ENCODE measurements around the gene DOCK6.
A peak's percentile ranks its signal among the peaks of the same experiment; 100 is the strongest.

Gene DOCK6

GRCh38 chr19:11261971-11262839 is at the start of gene DOCK6:
Gene DOCK6, minus strand, starts transcription at chr19:11262524. Its CDS starts 84 bp downstream, at chr19:11262440.
- no peak for DNase-seq

GRCh38 chr19:11306337-11306736 is 44.0 kb upstream of the DOCK6 start:
- no peak for DNase-seq

DNA sequence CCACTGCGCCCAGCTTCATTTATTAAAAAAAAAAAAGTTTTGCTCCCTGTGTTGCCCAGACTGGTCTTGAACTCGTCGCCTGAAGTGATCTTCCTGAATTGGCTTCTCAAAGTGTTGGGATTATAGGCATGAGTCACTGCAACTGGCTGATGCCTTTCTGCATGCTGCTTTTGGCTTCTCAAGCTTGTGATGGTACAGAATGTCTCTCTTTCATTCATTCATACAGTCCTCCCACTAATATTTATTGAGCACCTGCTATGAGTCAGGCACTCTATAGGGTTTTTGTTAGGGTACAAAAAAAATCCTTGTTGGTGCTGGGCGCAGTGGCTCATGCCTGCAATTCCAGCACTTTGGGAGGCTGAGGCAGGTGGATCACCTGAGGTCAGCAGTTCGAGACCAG is 42.6 kb upstream of the DOCK6 start:
- no peak for DNase-seq

DNA sequence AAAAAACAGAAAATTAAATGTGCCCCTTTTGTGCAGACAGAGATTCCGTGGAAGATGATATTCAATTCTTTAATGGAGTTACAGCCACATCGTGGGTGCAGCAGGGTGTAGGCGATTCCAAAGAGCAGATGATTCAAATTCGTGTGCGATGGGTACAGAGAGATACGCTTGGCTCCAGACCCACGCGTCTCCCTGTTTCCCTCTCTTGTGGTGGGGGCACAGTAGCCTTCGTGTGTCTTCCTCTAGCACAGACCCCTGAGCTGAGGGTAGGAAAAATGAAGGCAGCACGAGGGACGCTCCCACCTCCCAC is 38.4 kb upstream of the DOCK6 start:
- no peak for DNase-seq

- DNase-seq, result no peak
Observed at GRCh38 chr19:11299946-11300810, 37.9 kb upstream of the DOCK6 start.

DNA sequence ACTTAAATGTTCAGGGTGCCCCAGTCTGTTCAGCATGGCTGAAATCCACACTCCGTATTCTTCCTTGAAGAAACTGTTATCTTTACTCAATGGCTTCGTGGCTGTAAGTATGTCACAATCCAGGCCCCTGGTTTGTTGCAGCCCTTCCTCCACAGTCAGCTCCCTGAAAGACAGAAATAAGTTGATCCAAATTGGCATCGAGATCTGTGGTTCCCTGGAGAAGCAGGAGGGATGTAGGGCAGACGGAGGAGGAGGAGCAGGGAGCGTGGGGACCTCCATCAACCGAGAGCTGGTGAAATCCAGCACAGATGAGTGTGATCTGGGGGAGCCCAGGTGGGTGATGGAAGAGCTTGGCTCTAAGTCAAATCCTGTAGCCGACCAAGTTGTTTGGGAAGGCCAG is 33.9 kb upstream of the DOCK6 start:
- no peak for DNase-seq

DNA sequence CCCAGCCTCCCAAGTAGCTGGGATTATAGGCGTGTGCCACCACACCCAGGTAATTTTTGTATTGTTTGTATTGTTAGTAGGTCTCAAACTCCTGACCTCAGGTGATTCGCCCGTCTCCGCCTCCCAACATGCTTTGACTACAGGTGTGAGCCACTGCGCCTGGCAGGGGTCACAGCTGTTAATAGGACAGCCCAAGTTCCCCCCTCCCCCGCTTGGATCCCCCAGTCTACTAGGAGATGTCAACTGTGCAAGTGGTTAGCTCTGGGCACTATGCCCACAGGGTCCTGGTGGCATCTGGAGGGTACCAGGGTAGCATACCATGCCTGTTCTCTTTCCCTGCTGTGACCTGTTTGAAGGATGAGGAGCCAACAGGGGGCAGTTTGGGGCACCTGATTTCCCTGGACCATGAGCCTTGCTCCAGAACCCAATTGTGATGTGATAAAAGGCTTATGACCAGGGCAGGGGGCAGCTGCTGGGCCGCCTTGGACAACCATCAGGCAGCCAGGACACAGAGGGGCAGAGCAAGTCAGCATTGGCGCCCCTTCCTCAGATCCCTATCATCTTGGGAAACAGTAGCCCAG is 33.4 kb upstream of the DOCK6 start, which contains the start of gene TSPAN16:
Gene TSPAN16, plus strand, starts transcription at position 496 of the 581 bp plus-strand sequence. CDS start 138 bp downstream, outside the sequence.
- no peak for DNase-seq

- no peak for DNase-seq
Observed at GRCh38 chr19:11295180-11295579, 32.9 kb upstream of the DOCK6 start.

DNA sequence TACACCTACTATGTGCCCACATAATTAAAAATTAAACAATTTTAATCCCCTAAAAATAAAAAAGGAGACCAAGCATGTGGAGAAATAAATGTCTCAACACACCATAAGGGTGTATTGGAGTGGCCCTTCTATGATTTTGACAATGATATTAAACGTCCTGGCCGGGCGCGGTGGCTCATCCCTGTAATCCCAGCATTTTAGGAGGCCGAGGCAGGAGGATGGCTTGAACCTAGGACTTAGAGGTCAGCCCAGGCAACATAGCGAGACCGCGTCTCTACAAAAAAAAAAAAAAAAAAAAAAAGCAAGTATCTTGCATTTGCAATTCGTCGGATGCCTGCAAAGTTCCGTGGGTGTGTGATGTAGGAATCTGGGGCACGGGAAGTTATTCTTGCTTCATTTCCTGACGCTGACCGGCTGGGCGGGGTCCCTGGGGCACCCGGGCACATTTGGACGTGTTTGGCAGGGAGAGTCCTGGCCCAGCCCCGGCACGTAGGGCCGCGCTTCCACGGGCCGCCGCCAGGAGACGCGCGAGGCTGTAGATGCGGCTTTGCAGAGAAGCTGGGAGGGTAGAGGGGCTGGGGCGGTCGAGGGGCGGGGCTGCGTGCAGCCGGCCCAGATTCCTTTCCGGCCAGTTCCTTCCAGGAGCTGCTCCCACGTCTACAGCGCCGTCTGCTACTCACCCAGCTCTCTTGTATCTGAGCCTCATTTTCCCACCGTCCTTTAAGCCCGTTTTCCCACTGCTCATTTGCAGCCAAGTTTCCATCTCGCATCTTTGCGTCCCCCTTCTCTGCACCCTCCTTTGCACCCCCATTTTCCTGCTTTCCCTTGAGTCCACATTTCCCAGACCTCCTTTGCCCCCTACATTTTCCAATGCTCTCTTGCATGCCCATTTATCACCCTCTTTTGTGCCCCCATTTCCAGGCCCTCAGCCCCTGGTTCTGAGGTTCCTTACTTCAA is 31.4 kb upstream of the DOCK6 start:
- peak; percentile 92 for DNase-seq

DNA sequence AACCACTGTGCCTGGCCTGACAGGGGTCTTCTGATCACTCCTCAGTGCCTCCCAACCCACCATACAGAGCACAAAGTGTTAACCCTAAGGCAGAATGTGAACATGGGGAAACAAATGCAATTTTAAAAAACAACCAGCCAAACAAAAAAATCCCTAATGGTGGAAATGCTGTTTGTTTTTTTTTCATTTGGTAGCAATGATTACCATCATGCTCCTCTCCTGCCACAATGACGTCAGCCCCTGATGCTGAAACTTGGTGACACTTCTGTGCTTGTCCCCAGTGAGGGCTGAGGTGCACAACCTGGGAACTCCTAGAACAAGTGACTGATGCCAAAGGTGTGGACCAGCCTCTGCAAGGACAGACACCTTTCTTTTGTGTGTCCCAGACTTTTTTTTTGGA is 29.7 kb upstream of the DOCK6 start:
- DNase-seq, result no peak

GRCh38 chr19:11291415-11291814 is 29.1 kb upstream of the DOCK6 start:
- DNase-seq, result no peak

- DNase-seq, result no peak
Observed at GRCh38 chr19:11290256-11290655, 27.9 kb upstream of the DOCK6 start.

DNA sequence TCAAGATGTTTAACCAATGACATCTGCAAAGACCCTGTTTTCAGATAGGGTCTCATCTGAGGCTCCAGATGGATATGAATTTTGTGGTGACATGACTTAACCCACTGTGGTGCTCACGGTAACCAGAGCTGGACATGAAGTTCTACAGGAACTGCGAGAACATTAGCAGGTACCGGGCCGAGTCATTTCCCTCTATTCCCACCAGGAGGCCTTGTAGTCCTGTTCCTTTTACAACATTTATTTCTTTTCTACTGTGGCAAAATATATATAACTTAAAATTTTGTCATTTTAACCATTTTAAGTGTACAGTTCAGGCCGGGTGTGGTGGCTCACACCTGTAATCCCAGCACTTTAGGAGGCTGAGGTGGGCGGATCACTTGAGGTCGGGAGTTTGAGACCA is 26.0 kb upstream of the DOCK6 start:
- peak; percentile 16 for DNase-seq

DNA sequence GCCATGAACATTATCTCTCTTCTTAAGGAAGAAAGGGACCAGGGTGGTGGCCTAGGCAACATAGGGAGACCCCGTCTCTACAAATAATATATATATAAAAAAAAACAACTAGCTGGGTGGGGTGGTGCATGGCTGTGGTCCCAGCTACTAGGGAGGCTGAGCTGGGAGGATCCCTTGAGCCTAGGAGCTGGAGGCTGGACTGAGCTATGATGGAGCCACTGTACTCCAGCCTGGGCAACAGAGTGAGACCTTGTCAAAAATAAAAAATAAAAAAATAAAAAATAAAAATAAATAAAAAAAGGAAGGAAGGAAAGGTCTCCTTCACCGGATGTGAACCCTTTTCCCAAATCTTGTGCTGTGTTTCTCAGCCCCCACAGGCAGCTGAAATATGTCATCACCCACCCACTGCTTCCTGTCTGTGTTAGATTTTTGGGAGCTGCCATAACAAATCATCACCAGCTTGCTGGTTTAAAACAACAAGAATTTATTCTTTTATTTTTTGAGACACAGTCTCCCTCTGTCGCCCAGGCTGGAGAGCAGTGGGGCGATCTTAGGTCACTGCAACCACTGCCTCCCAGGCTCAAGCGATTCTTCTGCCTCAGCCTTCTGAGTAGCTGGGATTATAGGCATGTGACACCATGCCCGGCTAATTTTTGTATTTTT is 24.1 kb upstream of the DOCK6 start:
- no peak for DNase-seq

GRCh38 chr19:11284515-11284914 is 22.2 kb upstream of the DOCK6 start:
- DNase-seq, result no peak

DNA sequence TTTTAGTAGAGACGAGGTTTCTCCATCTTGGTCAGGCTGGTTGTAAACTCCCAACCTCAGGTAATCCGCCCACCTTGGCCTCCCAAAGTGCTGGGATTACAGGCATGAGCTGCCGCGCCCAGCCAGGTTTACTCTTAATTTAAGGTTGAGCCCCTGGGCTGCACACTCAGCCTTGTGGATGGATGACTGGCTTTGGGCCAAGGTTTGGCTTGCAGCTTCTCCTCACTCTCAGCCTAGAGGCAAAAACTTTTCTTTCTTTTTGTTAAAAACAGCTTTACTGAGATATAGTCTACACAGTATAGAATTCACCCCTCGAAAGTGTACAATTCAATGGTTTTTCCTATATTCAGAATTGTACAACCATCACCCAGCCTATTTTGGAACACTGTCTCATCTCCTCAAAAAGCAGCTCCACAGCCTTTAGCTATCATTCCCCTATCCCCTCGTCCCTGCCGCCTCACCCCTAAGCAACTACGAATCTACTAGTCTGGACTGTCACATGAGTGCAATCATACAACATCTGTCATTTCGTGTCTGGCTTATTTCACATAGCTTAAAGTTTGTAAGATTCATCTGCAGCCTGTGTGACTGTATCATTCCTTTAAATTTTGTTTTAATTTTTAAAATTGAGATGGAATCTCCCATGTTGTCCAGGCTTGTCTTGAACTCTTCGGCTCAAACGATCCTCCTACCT is 19.2 kb upstream of the DOCK6 start:
- DNase-seq, result no peak

GRCh38 chr19:11279505-11280236 is 17.3 kb upstream of the DOCK6 start:
- no peak for DNase-seq

GRCh38 chr19:11278670-11279069 is 16.3 kb upstream of the DOCK6 start:
- no peak for DNase-seq

DNA sequence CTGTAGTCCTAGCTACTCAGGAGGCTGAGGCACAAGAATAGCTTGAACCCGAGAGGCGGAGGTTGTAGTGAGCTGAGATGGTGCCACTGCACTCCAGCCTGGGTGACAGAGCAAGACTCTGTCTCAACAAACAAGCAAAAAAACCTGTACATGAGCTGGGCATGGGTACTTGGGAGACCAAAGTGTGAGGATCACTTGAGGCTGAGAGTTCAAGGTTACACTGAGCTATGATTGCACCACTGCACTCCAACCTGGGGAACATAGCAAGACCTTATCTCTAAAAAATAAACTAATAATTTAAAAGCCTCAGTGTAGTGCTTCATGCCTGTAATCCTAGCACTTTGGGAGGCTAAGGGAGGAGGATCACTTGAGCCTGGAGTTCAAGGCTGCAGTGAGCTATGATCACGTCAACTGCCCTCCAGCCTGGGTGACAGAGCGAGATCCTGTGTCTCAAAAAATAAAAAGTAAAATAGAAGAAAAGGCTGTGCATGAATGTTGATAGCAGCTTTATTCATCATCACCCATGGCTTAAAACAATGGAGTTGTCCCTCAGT is 12.3 kb upstream of the DOCK6 start:
- no peak for DNase-seq

GRCh38 chr19:11273989-11274388 is 11.7 kb upstream of the DOCK6 start:
- DNase-seq, result no peak
